Psoas muscle (tissue), 8 donors: ENCODE results near the gene F5. TPM values are rescaled to one million over a fixed set of nuclear protein-coding genes. Genes with fewer than 3 reads are reported as not detected.

Source experiments
- ATAC-seq, 4 donors: fragments of 200-7000 bp; cut with Tn5 transposase; one replicate each; pipeline ENCODE4 v1.9.1; 2020; ENCODE audit warnings: moderate library complexity in 3 of 4, mild to moderate bottlenecking in 2 of 4
- DNase-seq, 2 donors: peaks; one replicate each; pipeline ENCODE4 v3.0.0-alpha.2; 2020
- H3K27ac ChIP-seq: fragments of 200-600 bp; one replicate; pipeline ENCODE4 v1.8.0; 2022
- H3K27me3 ChIP-seq, 3 donors: fragments of 200-600 bp in 1 of 3; one replicate each; pipeline versions ENCODE4 v1.6.1 to v1.8.0; 2013 to 2022; ENCODE audit warnings: low read length in 2 of 3, mild to moderate bottlenecking in 2 of 3, moderate library complexity in 1 of 3; ENCODE audit not compliant: insufficient read depth in 3 of 3
- H3K36me3 ChIP-seq, 2 donors: fragments of 200-600 bp in 1 of 2; one replicate each; pipeline versions ENCODE4 v1.6.1 to v1.8.0; 2013 to 2022; ENCODE audit warnings: low read depth in 1 of 2, mild to moderate bottlenecking in 1 of 2, moderate library complexity in 1 of 2; ENCODE audit not compliant: insufficient read depth in 1 of 2
- H3K4me1 ChIP-seq: fragments of 200-600 bp; one replicate; pipeline ENCODE4 v1.8.0; 2022
- H3K4me3 ChIP-seq: fragments of 200-600 bp; one replicate; pipeline ENCODE4 v1.8.0; 2022; ENCODE audit warnings: mild to moderate bottlenecking
- H3K9me3 ChIP-seq: fragments of 200-600 bp; one replicate; pipeline ENCODE4 v1.8.0; 2022
- WGBS, 3 donors: extraction: QIAGEN DNeasy Blood & Tissue Kit; methylation state at CpG; one replicate each; pipeline versions ENCODE4 v1.1.6 to v1.1.7; 2013; 5-methylcytosine and 5-hydroxymethylcytosine counted together
- intact Hi-C, 2 donors: fragments of 100-400 bp; cut with DNase I; formaldehyde crosslinking; loops; one replicate each; pipeline versions ENCODE4 v1.11.0 to v1.14.2; 2022
- polyA plus RNA-seq, 3 donors: library from polyadenylated mRNA; stranded (reverse); fragments of 200-250 nt; gene quantifications; one replicate each; pipeline ENCODE4 v1.2.3, GENCODE V29; 2013
- total RNA-seq, 4 donors: library from RNA; stranded (reverse); fragmentation: NEBNext Ultra II Directional in 2 of 4; extraction: Animal tissue kit (Norgen Biotek cat#: 25700) in 2 of 4; gene quantifications; one replicate each; pipeline versions ENCODE4 v1.2.1 to v1.2.4, GENCODE V29; 2021 to 2023
- TF ChIP-seq, protein P1 (sequence below): fragments of 200-600 bp; IDR thresholded peaks from one replicate; pipeline ENCODE4 v1.8.0; 2022; ENCODE audit warnings: antibody characterized with exemption
- donor health status: healthy with polysubstance abuse.
- donor health status: DM: no; HTN: no; CAD: no; lungs with moderate emphysema.
- donor health status: Bipolar disorder and iron deficiency.
- donor health status: healthy.
- donor health status: DM: yes; HTN: yes; CAD: no.
- donor health status: DM: no; HTN: no; CAD: no.
- donor health status: DM: no; HTN: no; CAD: no.
- donor health status: DM: yes; HTN: yes; CAD: no.

Gene F5
- total and polyA plus RNA-seq, 7 donors = 0.01 to 0.22 (median 0.08) TPM; not detected in 2

DNA sequence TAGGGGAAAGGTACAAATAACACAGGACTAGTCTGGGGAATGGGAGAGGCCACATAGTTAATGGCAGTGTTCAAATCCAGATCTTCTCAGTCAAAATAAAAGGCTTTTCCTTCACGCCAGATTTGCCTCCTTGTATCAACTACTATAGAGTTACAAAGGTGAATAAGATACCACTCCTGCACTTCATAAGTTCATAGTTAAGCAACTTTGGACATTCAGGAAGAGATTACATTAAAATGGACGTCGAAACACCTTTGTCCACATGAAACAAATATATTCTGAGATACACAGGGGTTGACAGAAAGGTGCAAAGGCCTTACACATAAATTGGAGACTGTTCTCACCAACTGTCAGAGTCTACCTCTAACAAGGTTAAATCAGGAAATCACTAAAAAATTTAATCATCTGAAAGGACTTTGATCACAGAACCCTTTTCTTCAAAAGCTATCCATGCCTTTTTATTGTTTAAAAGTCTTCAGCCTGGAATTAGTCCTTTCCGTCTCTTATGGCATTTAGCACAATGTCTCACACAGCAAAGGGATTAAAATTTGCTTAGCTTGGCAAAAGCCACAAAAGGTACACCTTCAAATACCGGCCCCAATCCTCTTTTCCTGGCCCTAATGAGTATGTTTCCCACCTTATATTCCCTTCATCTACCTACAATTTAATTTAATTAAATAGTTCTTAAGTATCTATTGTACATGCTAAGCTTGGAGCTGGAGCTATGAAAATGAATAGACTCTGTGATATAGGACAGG, 8.1 kb downstream of the F5 start:
- H3K4me1 ChIP-seq = no peaks in the 10 kb centered on the region
- DNase-seq = no peak
- TF ChIP-seq, protein P1, sequence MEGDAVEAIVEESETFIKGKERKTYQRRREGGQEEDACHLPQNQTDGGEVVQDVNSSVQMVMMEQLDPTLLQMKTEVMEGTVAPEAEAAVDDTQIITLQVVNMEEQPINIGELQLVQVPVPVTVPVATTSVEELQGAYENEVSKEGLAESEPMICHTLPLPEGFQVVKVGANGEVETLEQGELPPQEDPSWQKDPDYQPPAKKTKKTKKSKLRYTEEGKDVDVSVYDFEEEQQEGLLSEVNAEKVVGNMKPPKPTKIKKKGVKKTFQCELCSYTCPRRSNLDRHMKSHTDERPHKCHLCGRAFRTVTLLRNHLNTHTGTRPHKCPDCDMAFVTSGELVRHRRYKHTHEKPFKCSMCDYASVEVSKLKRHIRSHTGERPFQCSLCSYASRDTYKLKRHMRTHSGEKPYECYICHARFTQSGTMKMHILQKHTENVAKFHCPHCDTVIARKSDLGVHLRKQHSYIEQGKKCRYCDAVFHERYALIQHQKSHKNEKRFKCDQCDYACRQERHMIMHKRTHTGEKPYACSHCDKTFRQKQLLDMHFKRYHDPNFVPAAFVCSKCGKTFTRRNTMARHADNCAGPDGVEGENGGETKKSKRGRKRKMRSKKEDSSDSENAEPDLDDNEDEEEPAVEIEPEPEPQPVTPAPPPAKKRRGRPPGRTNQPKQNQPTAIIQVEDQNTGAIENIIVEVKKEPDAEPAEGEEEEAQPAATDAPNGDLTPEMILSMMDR = no peak
- WGBS, 3 donors = 74 to 80% (median 78%) methylated on average over 5 of the region's 5 CpGs
- H3K4me3 ChIP-seq = no peak overlapping the region
- H3K36me3 ChIP-seq = no peaks in the 10 kb centered on the region
- intact Hi-C loops = no loop called here
- ATAC-seq = no peak
- no peak overlapping the region for H3K27ac ChIP-seq
- H3K27me3 ChIP-seq = peaks cover 0 to 5% (median 2%) of the 10 kb centered on the region in 3 donors
- no peaks in the 10 kb centered on the region for H3K9me3 ChIP-seq

- no peak overlapping the region for H3K27ac ChIP-seq
- TF ChIP-seq, protein P1 = no peak
- ATAC-seq (no peak), DNase-seq (no peak)
- no peaks in the 10 kb centered on the region for H3K4me1 ChIP-seq
- peaks cover 0 to 5% (median under 1%) of the 10 kb centered on the region in 3 donors for H3K27me3 ChIP-seq
- 19 to 31% (median 29%) methylated on average over 1 of the region's 1 CpG for WGBS, 3 donors
- no peaks in the 10 kb centered on the region for H3K9me3 ChIP-seq
- intact Hi-C loops = no loop called here
- no peak overlapping the region for H3K4me3 ChIP-seq
- H3K36me3 ChIP-seq = no peaks in the 10 kb centered on the region
Observed at GRCh38 chr1:169576935-169577331, 9.3 kb downstream of the F5 start.

DNA sequence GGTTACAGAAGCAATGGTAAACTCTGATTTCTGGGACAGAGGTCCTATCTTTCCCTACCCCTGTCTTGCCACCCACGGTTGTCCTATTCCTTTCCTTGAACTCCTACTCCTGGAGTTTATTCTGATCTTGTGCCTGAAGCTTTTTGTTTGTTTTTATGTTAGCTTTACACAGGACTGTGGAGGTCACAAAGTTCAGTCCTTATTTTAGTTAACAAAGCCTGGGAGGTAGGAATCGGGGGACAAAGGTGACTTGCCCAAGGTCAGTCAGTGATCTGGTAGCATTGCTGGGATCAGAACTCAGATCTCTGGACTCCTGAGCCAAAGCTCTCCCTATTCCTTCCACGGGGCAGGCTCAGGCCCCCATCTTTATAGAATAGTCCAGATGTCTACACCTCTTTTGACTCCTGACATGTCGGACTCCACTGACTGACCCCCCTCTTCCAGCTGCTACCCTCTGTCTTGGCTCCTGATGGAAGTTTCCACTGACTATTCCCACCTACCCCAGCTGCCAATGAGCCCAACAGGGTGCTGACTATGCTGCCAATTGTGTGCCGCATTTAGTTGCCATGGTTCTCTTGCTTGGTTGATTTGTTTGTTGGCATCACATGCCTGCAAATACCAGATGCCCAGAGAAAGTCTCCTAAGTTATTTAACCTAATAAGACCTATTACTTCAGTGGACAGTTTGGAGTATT, 9.9 kb downstream of the F5 start:
- H3K4me3 ChIP-seq = no peak overlapping the region
- H3K27ac ChIP-seq = no peak overlapping the region
- no peaks in the 10 kb centered on the region for H3K9me3 ChIP-seq
- WGBS, 3 donors = 46 to 70% (median 50%) methylated on average over 5 of the region's 5 CpGs
- H3K36me3 ChIP-seq = no peaks in the 10 kb centered on the region
- H3K27me3 ChIP-seq = peaks cover 0 to 5% (median 0%) of the 10 kb centered on the region in 3 donors
- TF ChIP-seq, protein P1 = no peak
- no peak for ATAC-seq
- H3K4me1 ChIP-seq = no peaks in the 10 kb centered on the region
- intact Hi-C loops = no loop called here
- no peak for DNase-seq

GRCh38 chr1:169574336-169574735, 11.9 kb downstream of the F5 start:
- no peak for DNase-seq
- H3K4me1 ChIP-seq = no peaks in the 10 kb centered on the region
- no peaks in the 10 kb centered on the region for H3K9me3 ChIP-seq
- no peaks in the 10 kb centered on the region for H3K27me3 ChIP-seq
- no peak overlapping the region for H3K4me3 ChIP-seq
- 40 to 48% (median 46%) methylated on average over 4 of the region's 4 CpGs for WGBS, 3 donors
- TF ChIP-seq, protein P1 = no peak
- H3K36me3 ChIP-seq = no peaks in the 10 kb centered on the region
- intact Hi-C loops = no loop called here
- no peak overlapping the region for H3K27ac ChIP-seq
- no peak for ATAC-seq
